TTC549 (cell line): Measurements from ENCODE around the gene NR2C1.
A peak's percentile ranks its signal among the peaks of the same experiment; 100 is the strongest.
"Not testable (repeated sequence)": the region's sequence is repeated elsewhere in the genome, so short reads cannot be mapped to it uniquely, and the experiment has no call there.

Experiments used
- FAIRE-seq: peaks from 2 replicates; lab custom pipeline; 2012; peaks lifted over from hg19 to GRCh38; lab: Jason Lieb, UNC

The NR2C1 gene

GRCh38 chr12:95002754-95003153, 70.7 kb downstream of the NR2C1 start:
- no peak for FAIRE-seq

- FAIRE-seq, result no peak
Observed at GRCh38 chr12:94998326-94998725, 75.1 kb downstream of the NR2C1 start.

GRCh38 chr12:94997726-94998125, 75.7 kb downstream of the NR2C1 start:
- FAIRE-seq, result no peak

- FAIRE-seq, result no peak
Observed at GRCh38 chr12:94997061-94997460, 76.4 kb downstream of the NR2C1 start.

GRCh38 chr12:94994312-94994711, 79.1 kb downstream of the NR2C1 start:
- no peak for FAIRE-seq

GRCh38 chr12:94993855-94994254, 79.6 kb downstream of the NR2C1 start:
- FAIRE-seq, result not testable (repeated sequence)

GRCh38 chr12:94990222-94990621, 83.2 kb downstream of the NR2C1 start:
- FAIRE-seq, result no peak

- no peak for FAIRE-seq
Observed at GRCh38 chr12:94988471-94988870, 84.9 kb downstream of the NR2C1 start.

GRCh38 chr12:94987801-94988200, 85.6 kb downstream of the NR2C1 start:
- FAIRE-seq, result no peak

GRCh38 chr12:94987076-94987669, 86.2 kb downstream of the NR2C1 start:
- no peak for FAIRE-seq

- FAIRE-seq, result not testable (repeated sequence)
Observed at GRCh38 chr12:94985099-94985498, 88.3 kb downstream of the NR2C1 start.

- no peak for FAIRE-seq
Observed at GRCh38 chr12:94983321-94983720, 90.1 kb downstream of the NR2C1 start.

- no peak for FAIRE-seq
Observed at GRCh38 chr12:94982456-94982855, 91.0 kb downstream of the NR2C1 start.

GRCh38 chr12:94980577-94980976, 92.8 kb downstream of the NR2C1 start:
- FAIRE-seq, result peak; percentile 80

GRCh38 chr12:94979941-94980340, 93.5 kb downstream of the NR2C1 start:
- FAIRE-seq, result no peak

GRCh38 chr12:94977766-94978468, 95.5 kb downstream of the NR2C1 start:
- FAIRE-seq, result no peak

- no peak for FAIRE-seq
Observed at GRCh38 chr12:94973221-94973620, 100.2 kb downstream of the NR2C1 start.

GRCh38 chr12:94972795-94973194, 100.6 kb downstream of the NR2C1 start:
- no peak for FAIRE-seq

GRCh38 chr12:94971923-94972322, 101.5 kb downstream of the NR2C1 start:
- FAIRE-seq, result no peak

- no peak for FAIRE-seq
Observed at GRCh38 chr12:94970560-94970959, 102.9 kb downstream of the NR2C1 start.
